Measurements from ENCODE around the gene TNRC6B. TPM values are rescaled to one million over a fixed set of nuclear protein-coding genes. Genes with fewer than 3 reads are reported as not detected.

TNRC6B gene
- total RNA-seq, 3 donors from 2014 or later = 32.8 to 53.1 (median 39.7) TPM

GRCh38 chr22:40212121-40212520 lies 34.4 kb downstream of the TNRC6B start:
- Histone ChIP-seq H3K4me3 (no peak overlapping the region), H3K27ac (peak overlapping the region in 1 of 2 donors; percentile 8), H3K4me1 (peaks cover 4 to 10% of the 10 kb centered on the region in 2 donors), H3K36me3 (no peaks in the 10 kb centered on the region), H3K9me3 (no peaks in the 10 kb centered on the region), H3K27me3 (no peaks in the 10 kb centered on the region)
- TF ChIP-seq POLR2AphosphoS5 (IDR thresholded peaks at IDR 0.05) = no peak
- TF ChIP-seq POLR2A (IDR thresholded peaks at IDR 0.05) = no peak
- intact Hi-C loops (cut with DNase I; ENCODE audit: low total_unique reads) = no loop called here
- DNase-seq (ENCODE audit: low spot score in 2 of 2) = no peak

GRCh38 chr22:40213478-40213877 lies 35.8 kb downstream of the TNRC6B start:
- no peak overlapping the region for H3K27ac ChIP-seq

GRCh38 chr22:40215266-40215665 lies 37.5 kb downstream of the TNRC6B start:
- peak overlapping the region in 1 of 2 donors; percentile 16 for H3K27ac ChIP-seq
- TF ChIP-seq POLR2A (IDR thresholded peaks at IDR 0.05) (no peak), CTCF (IDR thresholded peaks at IDR 0.05) (no peak), POLR2AphosphoS5 (IDR thresholded peaks at IDR 0.05) (no peak)
- H3K27me3 ChIP-seq = no peaks in the 10 kb centered on the region
- intact Hi-C loops (cut with DNase I; ENCODE audit: low total_unique reads) = no loop called here
- peaks cover 4 to 10% of the 10 kb centered on the region in 2 donors for H3K4me1 ChIP-seq
- H3K36me3 ChIP-seq = no peaks in the 10 kb centered on the region
- DNase-seq (ENCODE audit: low spot score in 2 of 2) = no peak
- H3K4me3 ChIP-seq = no peak overlapping the region
- no peaks in the 10 kb centered on the region for H3K9me3 ChIP-seq

More at GRCh38 chr22:40213478-40213877, 35.8 kb downstream of the TNRC6B start:
- Histone ChIP-seq H3K4me3 (no peak overlapping the region), H3K36me3 (no peaks in the 10 kb centered on the region), H3K27me3 (no peaks in the 10 kb centered on the region), H3K9me3 (no peaks in the 10 kb centered on the region), H3K4me1 (peaks cover 4 to 10% of the 10 kb centered on the region in 2 donors)
- intact Hi-C loops (cut with DNase I; ENCODE audit: low total_unique reads) = no loop called here
- no peak for DNase-seq (ENCODE audit: low spot score in 2 of 2)
- TF ChIP-seq POLR2AphosphoS5 (IDR thresholded peaks at IDR 0.05) (no peak), CTCF (IDR thresholded peaks at IDR 0.05) (no peak), POLR2A (IDR thresholded peaks at IDR 0.05) (no peak)

- Histone ChIP-seq H3K27ac (no peak overlapping the region), H3K4me1 (peaks cover 4 to 10% of the 10 kb centered on the region in 2 donors)
- intact Hi-C loops (cut with DNase I; ENCODE audit: low total_unique reads) = no loop called here
Observed at GRCh38 chr22:40216041-40216756, 38.5 kb downstream of the TNRC6B start.

GRCh38 chr22:40218152-40218551 lies 40.4 kb downstream of the TNRC6B start:
- H3K27me3 ChIP-seq = no peaks in the 10 kb centered on the region
- H3K27ac ChIP-seq = peak overlapping the region; percentile 81 to 87
- H3K4me1 ChIP-seq = peaks cover 0 to 4% of the 10 kb centered on the region in 2 donors
- no peaks in the 10 kb centered on the region for H3K9me3 ChIP-seq
- no peaks in the 10 kb centered on the region for H3K36me3 ChIP-seq
- intact Hi-C loops (cut with DNase I; ENCODE audit: low total_unique reads) = no loop called here
- no peak overlapping the region for H3K4me3 ChIP-seq
- DNase-seq (ENCODE audit: low spot score in 2 of 2) = no peak
- no peak for TF ChIP-seq POLR2AphosphoS5 (IDR thresholded peaks at IDR 0.05)
- TF ChIP-seq POLR2A (IDR thresholded peaks at IDR 0.05) = no peak
- no peak for TF ChIP-seq CTCF (IDR thresholded peaks at IDR 0.05)

More at GRCh38 chr22:40216041-40216756, 38.5 kb downstream of the TNRC6B start:
- no peaks in the 10 kb centered on the region for H3K27me3 ChIP-seq
- H3K9me3 ChIP-seq = no peaks in the 10 kb centered on the region
- no peaks in the 10 kb centered on the region for H3K36me3 ChIP-seq
- no peak for DNase-seq (ENCODE audit: low spot score in 2 of 2)
- no peak overlapping the region for H3K4me3 ChIP-seq
- no peak for TF ChIP-seq POLR2A (IDR thresholded peaks at IDR 0.05)
- TF ChIP-seq CTCF (IDR thresholded peaks at IDR 0.05) = no peak
- TF ChIP-seq POLR2AphosphoS5 (IDR thresholded peaks at IDR 0.05) = no peak

Data from breast epithelium (tissue), 4 donors.